GM18867 (cell line): Measurements from ENCODE around the gene TESMIN.

Experiments
- ATAC-seq: cut with Tn5 transposase; IDR thresholded peaks from one replicate; pipeline ENCODE4 v1.9.1; 2021; ENCODE audit warnings: mild to moderate bottlenecking, moderate library complexity; ENCODE audit not compliant: unreplicated experiment

TESMIN gene, protein sequence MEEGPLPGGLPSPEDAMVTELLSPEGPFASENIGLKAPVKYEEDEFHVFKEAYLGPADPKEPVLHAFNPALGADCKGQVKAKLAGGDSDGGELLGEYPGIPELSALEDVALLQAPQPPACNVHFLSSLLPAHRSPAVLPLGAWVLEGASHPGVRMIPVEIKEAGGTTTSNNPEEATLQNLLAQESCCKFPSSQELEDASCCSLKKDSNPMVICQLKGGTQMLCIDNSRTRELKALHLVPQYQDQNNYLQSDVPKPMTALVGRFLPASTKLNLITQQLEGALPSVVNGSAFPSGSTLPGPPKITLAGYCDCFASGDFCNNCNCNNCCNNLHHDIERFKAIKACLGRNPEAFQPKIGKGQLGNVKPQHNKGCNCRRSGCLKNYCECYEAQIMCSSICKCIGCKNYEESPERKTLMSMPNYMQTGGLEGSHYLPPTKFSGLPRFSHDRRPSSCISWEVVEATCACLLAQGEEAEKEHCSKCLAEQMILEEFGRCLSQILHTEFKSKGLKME

GRCh38 chr11:68751331-68751856 lies at the start of gene TESMIN:
TESMIN (minus strand) TSS chr11:68751520; CDS start chr11:68750660, 860 bp downstream.
- ATAC-seq: peak; percentile 66

DNA sequence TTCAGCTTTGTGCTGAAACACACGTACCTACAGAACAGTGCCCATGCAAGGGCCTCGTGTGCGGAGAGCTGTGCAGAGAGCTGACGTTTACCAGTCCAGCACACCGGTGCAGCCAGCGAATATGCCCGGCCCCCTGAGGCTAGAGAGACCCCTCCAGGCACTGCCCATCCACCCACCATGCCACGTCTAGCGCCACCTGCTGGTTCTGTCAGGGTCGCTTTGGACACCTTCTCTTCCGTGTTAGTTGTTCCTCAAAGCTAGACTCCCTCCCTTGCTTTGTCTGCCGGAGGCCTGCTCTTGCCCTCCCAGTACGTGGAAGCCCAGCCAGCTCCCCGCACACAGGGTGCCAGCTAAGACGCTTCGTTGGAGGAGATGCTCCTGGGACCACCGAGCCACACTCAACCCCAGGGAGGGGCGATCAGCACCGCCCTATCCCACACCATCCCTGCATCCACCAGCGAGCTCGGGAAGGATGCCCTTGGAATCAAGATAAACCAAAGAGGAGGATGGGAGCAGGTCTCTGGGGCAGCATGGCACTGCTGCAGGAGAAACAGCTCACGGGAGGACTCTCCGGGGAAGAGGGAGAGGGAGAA lies 47.0 kb upstream of the TESMIN start:
- ATAC-seq: no peak

DNA sequence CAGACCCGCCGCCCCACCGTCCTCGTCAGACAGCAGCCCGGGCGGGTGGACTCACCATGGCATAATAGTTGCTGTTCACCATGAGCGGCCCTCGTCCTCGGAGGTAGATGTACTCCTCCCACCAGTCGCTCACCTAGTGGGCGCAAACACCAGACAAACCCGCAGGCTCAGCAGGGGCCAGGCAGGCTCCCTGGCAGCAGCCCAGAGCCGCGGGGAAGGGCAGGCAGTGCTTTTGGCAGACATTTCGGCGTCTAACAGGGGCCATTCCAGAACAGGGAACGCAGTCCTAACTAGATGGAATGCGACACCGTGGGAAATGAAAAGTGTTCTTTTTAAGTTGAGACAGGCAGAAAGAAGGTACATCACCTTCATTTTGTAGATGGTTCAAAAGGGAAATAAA lies 45.5 kb upstream of the TESMIN start:
- no peak for ATAC-seq

- ATAC-seq: no peak
Observed at GRCh38 chr11:68792400-68792966, 41.2 kb upstream of the TESMIN start.

DNA sequence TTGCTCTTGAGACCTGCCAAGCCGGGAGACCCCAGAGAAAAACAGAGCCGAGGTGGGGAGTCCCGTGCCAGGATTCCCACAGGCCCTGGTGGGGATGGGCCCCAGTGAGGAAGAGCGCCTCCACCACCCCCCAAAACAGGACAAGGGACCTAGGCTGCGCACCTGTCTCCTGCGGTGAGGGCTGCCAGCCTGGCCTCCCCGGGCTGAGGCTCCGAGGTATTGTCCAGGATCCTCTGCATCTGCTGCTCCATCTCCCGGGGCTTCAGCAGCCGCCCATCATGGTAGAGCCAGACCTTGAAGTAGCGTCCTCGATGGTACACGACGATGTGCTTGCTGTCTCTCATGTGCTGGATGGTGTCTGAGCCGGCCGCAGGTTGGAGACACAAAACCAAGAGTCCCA lies 33.3 kb upstream of the TESMIN start:
- no peak for ATAC-seq

DNA sequence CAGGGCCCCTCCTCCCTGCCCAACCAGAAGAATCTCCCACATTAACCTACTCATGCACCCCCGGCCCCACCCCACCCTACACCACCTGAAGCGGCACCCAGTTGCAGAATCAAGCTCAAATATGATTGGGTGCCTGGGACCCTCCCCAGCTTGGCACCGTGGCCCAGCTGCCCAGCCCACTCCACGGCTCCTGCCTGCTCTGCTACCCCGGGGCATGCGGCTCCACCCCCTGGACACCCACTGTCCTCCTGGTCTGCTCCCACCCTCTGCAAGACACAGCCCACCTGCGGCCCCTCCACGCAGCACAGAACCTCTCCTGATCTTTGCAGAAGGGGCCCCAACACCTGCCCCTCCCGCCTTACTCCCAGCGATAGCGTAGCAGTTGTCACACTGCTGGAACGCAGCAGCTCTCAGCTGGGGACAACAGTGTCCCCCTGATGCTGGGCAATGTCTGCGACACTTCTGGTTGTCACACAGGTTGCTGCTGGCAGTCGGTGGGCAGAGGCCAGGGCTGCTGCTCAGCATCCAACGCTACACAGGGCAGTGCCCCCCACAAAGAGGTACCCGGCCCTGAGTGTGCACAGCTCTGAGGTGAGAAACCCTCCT lies 32.0 kb upstream of the TESMIN start:
- no peak for ATAC-seq

- ATAC-seq: no peak
Observed at GRCh38 chr11:68782711-68783110, 31.4 kb upstream of the TESMIN start.

- ATAC-seq: no peak
Observed at GRCh38 chr11:68780829-68781228, 29.5 kb upstream of the TESMIN start.

- no peak for ATAC-seq
Observed at GRCh38 chr11:68778205-68778604, 26.9 kb upstream of the TESMIN start.

GRCh38 chr11:68776442-68777235 lies 25.3 kb upstream of the TESMIN start:
- no peak for ATAC-seq

DNA sequence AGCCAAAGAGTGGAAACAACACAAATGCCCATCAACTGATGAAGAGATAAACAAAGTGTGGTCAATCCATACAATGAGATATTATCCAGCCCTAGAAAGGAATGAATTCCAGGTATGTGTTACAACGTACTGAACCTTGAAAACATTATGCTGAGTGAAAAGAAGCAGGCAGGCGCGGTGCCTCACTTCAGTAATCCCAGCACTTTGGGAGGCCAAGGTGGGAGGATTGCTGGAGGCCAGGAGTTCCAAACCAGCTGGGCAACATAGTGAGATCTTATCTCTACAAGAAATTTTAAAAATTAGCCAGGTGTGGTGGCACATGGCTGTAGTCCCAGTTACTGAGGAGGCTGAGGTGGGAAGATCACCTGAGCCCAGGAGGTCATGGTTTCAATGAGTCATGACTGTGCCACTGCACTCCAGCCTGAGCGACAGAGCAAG lies 24.6 kb upstream of the TESMIN start:
- ATAC-seq: no peak

- ATAC-seq: no peak
Observed at GRCh38 chr11:68774194-68774585, 22.9 kb upstream of the TESMIN start.

- ATAC-seq: no peak
Observed at GRCh38 chr11:68773521-68774193, 22.3 kb upstream of the TESMIN start.

DNA sequence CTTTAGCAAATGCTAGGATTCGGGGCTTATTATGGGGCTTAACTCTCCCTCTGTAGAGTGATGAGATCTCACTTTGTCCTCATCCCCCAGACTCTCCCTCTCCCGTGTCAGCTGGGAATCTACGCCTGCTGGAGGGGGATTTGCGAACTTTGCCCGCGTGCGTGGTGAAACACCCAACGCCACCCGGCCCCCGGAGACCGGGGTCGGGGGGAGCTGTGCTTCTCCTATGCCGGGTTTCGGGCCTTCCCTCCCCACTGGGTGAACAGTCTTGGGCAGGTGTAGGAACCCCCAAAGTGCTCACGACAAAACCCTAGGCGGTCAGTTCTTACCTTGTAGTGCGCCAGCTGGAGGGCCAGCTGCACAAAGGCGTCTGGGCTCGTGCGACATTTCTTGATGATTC lies 21.6 kb upstream of the TESMIN start:
- no peak for ATAC-seq

DNA sequence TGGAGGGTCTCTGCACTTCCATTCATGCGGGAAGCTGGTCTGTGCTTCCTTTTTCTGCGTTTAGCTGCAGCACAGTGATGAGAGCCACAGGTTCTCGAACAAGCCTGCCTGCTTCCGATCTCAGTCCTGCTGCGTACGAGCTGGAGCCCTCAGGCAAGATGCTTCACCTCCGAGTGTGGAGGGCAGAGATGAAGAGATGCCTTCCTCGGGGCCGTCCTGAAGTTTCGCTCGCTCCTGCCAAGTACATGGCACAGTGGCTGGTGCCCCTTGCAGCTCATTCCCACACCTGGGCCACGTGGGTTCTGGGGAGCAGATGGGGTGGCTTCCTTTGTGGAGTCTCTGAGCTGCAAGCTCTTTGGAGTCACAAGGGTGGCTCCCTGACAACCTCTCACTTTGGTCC lies 19.5 kb upstream of the TESMIN start:
- no peak for ATAC-seq

DNA sequence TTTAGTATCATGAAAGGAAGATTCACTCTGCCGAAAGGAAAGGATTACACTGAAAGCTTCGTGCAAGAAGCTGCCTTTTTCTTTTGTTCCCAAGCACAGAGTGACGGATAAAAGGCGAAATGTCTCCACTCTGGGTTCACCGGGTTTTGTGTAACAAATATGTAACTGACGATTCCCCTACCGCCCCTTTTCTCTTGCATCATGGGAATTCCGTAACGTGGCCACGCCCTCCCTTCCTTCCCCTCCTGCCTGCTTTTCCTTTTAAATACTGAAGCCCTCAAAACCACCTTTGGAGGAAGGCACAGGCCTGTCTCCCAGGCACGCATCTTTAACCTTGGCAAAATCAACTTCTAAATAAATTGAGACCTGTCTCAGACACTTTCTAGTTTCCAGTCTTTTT lies 16.4 kb upstream of the TESMIN start:
- no peak for ATAC-seq

DNA sequence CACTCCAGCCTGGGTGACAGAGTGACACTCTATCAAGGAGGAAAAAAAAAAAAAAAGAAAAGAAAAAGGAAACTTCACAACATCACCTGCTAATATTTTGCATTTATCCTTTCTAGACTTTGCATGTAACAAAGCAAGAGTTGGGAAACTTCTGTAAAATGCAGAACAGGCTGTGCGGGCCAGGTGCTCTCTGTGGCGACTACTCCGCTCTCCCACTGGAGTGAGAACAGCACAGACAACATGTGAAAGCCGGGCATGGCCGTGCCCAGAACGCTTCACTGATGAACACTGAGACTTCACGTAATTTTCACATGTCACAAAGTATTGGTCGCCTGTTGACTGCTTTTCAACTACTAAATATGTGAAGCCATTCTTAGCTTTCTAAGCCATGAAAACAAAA lies 15.5 kb upstream of the TESMIN start:
- ATAC-seq: no peak

DNA sequence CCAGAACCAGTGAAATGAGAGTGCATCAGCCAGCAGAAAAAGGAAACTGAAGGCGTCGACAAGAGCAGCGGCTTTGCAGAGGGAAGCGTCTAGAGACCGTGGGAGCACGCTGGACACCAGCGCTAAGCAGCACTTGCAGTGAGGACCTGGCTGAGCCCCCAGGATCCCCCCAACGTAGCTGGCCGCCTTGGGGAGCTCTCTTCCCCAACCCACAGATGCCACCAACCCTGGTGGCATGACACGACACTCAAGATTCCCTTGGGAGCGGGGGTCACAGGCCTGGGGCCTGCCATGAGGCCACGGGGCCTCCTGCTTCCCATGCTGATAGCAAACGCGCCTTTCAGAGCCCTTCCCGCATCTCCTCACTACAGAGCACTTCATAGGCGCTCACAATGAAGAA lies 13.4 kb upstream of the TESMIN start:
- ATAC-seq: no peak

GRCh38 chr11:68763926-68764657 lies 12.8 kb upstream of the TESMIN start:
- no peak for ATAC-seq
